C4-2B (cell line): ENCODE measurements around the gene SHROOM2.

ENCODE experiments used
- H3K27ac ChIP-seq: fragments of 450-650 bp; 2 replicates; pipeline ENCODE4 v1.5.1; 2017
- CTCF ChIP-seq: fragments of 450-650 bp; conservative IDR thresholded peaks from 2 replicates; pipeline ENCODE4 v1.5.1; 2017; ENCODE audit warnings: mild to moderate bottlenecking
- ZFX ChIP-seq: fragments of 450-650 bp; IDR thresholded peaks from 2 replicates; pipeline ENCODE4 v1.6.1; 2017

SHROOM2 gene

GRCh38 chrX:9938516-9938915 lies 152.3 kb downstream of the SHROOM2 start:
- TF ChIP-seq CTCF = no peak
- no peak overlapping the region for H3K27ac ChIP-seq

- no peak for TF ChIP-seq CTCF
- TF ChIP-seq ZFX = no peak
- H3K27ac ChIP-seq = no peak overlapping the region
Measured at GRCh38 chrX:9940421-9940820, 154.2 kb downstream of the SHROOM2 start.

- TF ChIP-seq ZFX = no peak
- no peak overlapping the region for H3K27ac ChIP-seq
Measured at GRCh38 chrX:9942086-9942485, 155.9 kb downstream of the SHROOM2 start.

GRCh38 chrX:9943420-9943819 lies 157.2 kb downstream of the SHROOM2 start:
- TF ChIP-seq CTCF (no peak), ZFX (no peak)
- H3K27ac ChIP-seq = no peak overlapping the region

- TF ChIP-seq ZFX (no peak), CTCF (no peak)
- no peak overlapping the region for H3K27ac ChIP-seq
Measured at GRCh38 chrX:9947131-9947794, 161.0 kb downstream of the SHROOM2 start.

GRCh38 chrX:9948406-9948805 lies 162.2 kb downstream of the SHROOM2 start:
- TF ChIP-seq ZFX = no peak
- no peak for TF ChIP-seq CTCF
- no peak overlapping the region for H3K27ac ChIP-seq

- H3K27ac ChIP-seq = no peak overlapping the region
- TF ChIP-seq CTCF (no peak), ZFX (no peak)
Measured at GRCh38 chrX:9952300-9952699, 166.1 kb downstream of the SHROOM2 start.

- no peak overlapping the region for H3K27ac ChIP-seq
- TF ChIP-seq ZFX = no peak
- TF ChIP-seq CTCF = no peak
Measured at GRCh38 chrX:9953396-9953795, 167.2 kb downstream of the SHROOM2 start.
